ENCODE data around the gene DNAH14. TPM values are rescaled to one million over a fixed set of nuclear protein-coding genes. Genes with fewer than 3 reads are reported as not detected.
A peak's percentile ranks its signal among the peaks of the same experiment; 100 is the strongest.

Gene DNAH14
- total and polyA plus RNA-seq, 9 of the 15 experiments (the other 6 are each of a cell fraction or from before 2014, with no cell fraction given): 58.4 to 142 (median 98.4) TPM

DNA sequence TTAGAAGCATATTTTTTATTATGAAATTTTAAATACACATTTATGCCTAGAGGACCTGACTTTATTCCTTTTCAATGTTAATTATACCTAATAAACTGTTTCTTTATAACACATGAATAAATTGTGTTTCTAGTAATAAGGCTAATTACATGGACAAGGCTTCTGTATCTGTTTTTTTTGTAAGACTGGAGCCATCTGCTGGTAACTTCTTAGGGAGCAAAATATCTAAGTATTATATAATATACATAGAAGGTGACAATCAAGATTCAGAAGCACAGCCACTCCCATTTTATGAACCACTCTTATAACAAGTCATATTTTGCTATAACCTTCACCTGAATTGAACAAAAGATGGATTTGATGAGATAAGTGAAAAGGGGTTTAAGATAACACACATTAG is 414.1 kb downstream of the DNAH14 start:
- TF ChIP-seq, protein P1, sequence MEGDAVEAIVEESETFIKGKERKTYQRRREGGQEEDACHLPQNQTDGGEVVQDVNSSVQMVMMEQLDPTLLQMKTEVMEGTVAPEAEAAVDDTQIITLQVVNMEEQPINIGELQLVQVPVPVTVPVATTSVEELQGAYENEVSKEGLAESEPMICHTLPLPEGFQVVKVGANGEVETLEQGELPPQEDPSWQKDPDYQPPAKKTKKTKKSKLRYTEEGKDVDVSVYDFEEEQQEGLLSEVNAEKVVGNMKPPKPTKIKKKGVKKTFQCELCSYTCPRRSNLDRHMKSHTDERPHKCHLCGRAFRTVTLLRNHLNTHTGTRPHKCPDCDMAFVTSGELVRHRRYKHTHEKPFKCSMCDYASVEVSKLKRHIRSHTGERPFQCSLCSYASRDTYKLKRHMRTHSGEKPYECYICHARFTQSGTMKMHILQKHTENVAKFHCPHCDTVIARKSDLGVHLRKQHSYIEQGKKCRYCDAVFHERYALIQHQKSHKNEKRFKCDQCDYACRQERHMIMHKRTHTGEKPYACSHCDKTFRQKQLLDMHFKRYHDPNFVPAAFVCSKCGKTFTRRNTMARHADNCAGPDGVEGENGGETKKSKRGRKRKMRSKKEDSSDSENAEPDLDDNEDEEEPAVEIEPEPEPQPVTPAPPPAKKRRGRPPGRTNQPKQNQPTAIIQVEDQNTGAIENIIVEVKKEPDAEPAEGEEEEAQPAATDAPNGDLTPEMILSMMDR (IDR thresholded peaks at IDR 0.05 in 2 of 3, conservative IDR thresholded peaks at IDR 0.05 in 1 of 3; ENCODE audit: insufficient read depth in 2 of 3, low read depth in 1 of 3, low read length in 3 of 3): peak in 1 of 3 experiments; percentile 60; a peak in 2 of 6 replicates
- TF ChIP-seq NCOR1 (IDR thresholded peaks at IDR 0.05): no peak
- TF ChIP-seq, protein P2, sequence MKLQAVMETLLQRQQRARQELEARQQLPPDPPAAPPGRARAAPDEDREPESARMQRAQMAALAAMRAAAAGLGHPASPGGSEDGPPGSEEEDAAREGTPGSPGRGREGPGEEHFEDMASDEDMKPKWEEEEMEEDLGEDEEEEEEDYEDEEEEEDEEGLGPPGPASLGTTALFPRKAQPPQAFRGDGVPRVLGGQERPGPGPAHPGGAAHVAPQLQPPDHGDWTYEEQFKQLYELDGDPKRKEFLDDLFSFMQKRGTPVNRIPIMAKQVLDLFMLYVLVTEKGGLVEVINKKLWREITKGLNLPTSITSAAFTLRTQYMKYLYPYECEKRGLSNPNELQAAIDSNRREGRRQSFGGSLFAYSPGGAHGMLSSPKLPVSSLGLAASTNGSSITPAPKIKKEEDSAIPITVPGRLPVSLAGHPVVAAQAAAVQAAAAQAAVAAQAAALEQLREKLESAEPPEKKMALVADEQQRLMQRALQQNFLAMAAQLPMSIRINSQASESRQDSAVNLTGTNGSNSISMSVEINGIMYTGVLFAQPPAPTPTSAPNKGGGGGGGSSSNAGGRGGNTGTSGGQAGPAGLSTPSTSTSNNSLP (IDR thresholded peaks at IDR 0.05; ENCODE audit: borderline replicate concordance, low read depth, low read length): 0 out of 2 replicates have a peak, but pooled peaks have one; percentile 48
- TF ChIP-seq, protein P3, sequence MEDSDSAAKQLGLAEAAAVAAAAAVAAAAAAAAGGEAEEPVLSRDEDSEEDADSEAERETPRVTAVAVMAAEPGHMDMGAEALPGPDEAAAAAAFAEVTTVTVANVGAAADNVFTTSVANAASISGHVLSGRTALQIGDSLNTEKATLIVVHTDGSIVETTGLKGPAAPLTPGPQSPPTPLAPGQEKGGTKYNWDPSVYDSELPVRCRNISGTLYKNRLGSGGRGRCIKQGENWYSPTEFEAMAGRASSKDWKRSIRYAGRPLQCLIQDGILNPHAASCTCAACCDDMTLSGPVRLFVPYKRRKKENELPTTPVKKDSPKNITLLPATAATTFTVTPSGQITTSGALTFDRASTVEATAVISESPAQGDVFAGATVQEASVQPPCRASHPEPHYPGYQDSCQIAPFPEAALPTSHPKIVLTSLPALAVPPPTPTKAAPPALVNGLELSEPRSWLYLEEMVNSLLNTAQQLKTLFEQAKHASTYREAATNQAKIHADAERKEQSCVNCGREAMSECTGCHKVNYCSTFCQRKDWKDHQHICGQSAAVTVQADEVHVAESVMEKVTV (CRISPR knock-in tag; IDR thresholded peaks at IDR 0.05): 0 out of 2 replicates have a peak, but pooled peaks have one; percentile 8
- peak; percentile 47 for TF ChIP-seq RFX5 (IDR thresholded peaks at IDR 0.05; ENCODE audit: low read depth, low read length)
- TF ChIP-seq, protein P4, sequence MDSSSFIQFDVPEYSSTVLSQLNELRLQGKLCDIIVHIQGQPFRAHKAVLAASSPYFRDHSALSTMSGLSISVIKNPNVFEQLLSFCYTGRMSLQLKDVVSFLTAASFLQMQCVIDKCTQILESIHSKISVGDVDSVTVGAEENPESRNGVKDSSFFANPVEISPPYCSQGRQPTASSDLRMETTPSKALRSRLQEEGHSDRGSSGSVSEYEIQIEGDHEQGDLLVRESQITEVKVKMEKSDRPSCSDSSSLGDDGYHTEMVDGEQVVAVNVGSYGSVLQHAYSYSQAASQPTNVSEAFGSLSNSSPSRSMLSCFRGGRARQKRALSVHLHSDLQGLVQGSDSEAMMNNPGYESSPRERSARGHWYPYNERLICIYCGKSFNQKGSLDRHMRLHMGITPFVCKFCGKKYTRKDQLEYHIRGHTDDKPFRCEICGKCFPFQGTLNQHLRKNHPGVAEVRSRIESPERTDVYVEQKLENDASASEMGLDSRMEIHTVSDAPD (CRISPR knock-in tag; IDR thresholded peaks at IDR 0.05): no peak
- TF ChIP-seq RBBP5 (IDR thresholded peaks at IDR 0.05; ENCODE audit: borderline replicate concordance, insufficient read depth, low read length, poor library complexity, severe bottlenecking): no peak
- no peak for TF ChIP-seq ELF4 (CRISPR knock-in tag; IDR thresholded peaks at IDR 0.05)
- TF ChIP-seq, protein P5, sequence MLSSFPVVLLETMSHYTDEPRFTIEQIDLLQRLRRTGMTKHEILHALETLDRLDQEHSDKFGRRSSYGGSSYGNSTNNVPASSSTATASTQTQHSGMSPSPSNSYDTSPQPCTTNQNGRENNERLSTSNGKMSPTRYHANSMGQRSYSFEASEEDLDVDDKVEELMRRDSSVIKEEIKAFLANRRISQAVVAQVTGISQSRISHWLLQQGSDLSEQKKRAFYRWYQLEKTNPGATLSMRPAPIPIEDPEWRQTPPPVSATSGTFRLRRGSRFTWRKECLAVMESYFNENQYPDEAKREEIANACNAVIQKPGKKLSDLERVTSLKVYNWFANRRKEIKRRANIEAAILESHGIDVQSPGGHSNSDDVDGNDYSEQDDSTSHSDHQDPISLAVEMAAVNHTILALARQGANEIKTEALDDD (IDR thresholded peaks at IDR 0.05): no peak
- TF ChIP-seq NFRKB (IDR thresholded peaks at IDR 0.05; ENCODE audit: low read depth): no peak
- peak; percentile 14 to 56; a peak in 3 of 4 replicates for TF ChIP-seq RAD21 (CRISPR knock-in tag; conservative IDR thresholded peaks at IDR 0.05 in 1 of 2, IDR thresholded peaks at IDR 0.05 in 1 of 2)
- Histone ChIP-seq H2AFZ (ENCODE audit: low read depth, low read length) (no peak overlapping the region), H3K4me3 (no peak overlapping the region), H3K27ac (ENCODE audit: extremely low read depth, low read depth, low read length) (no peak overlapping the region), H3K4me1 (replicated peaks in 1 of 2; ENCODE audit: control insufficient read depth in 2 of 2, insufficient read depth in 2 of 2, low read length in 2 of 2) (no peaks in the 10 kb centered on the region), H3K27me3 (ENCODE audit: control insufficient read depth in 2 of 2, insufficient read depth in 2 of 2, low read length in 2 of 2) (peaks cover 4% of the 10 kb centered on the region in 2 experiments; a peak in 2 of 5 replicates), H3K9ac (ENCODE audit: insufficient read depth in 1 of 2, low read depth in 2 of 2, low read length in 2 of 2) (no peak overlapping the region), H3K9me1 (ENCODE audit: control insufficient read depth, insufficient read depth, low read length) (no peaks in the 10 kb centered on the region), H3K36me3 (ENCODE audit: control insufficient read depth, insufficient read depth, low read length) (no peaks in the 10 kb centered on the region), H4K20me1 (replicated peaks; ENCODE audit: control insufficient read depth, insufficient read depth, low read length) (no peaks in the 10 kb centered on the region), H3K9me3 (replicated peaks; ENCODE audit: control insufficient read depth, insufficient read depth, low read depth, low read length) (no peaks in the 10 kb centered on the region), H3K4me2 (ENCODE audit: insufficient read depth, low read length) (no peak overlapping the region), H3K79me2 (ENCODE audit: control insufficient read depth, insufficient read depth, low read length) (no peaks in the 10 kb centered on the region)
- intact Hi-C loops (cut with micrococcal nuclease) (no loop called here), in situ Hi-C loops (cut with MboI) (no loop called here)
- FAIRE-seq (peak; percentile 57), ATAC-seq (peak; percentile 80), DNase-seq (ENCODE audit: extremely low read depth in 1 of 4, low spot score in 3 of 4) (peak in 2 of 4 experiments; percentile 13 to 28)
- POLR2A ChIA-PET: no interaction called here
- no TSS peak for BruUV-seq (replicated peaks)
- CTCF ChIA-PET (ENCODE audit: low intra/inter-chr PET ratio): interaction anchor here (0.7 kb wide), 2 partner anchors 25 to 65 kb away, joined by 3 read pairs; no protein-coding TSS in a partner anchor

Measured in K562 (cell line).